GM23248 (cell line): ENCODE results near the gene TCF7L2.

Experiments used
- EZH2 ChIP-seq: fragments of 200-600 bp; sonication (generic); IDR thresholded peaks from 2 replicates; pipeline ENCODE4 v1.6.1; 2018; ENCODE audit warnings: antibody characterized with exemption, mild to moderate bottlenecking; ENCODE audit not compliant: insufficient read depth, poor library complexity, severe bottlenecking
- EZH2phosphoT487 ChIP-seq: fragments of 200-600 bp; sonication (generic); IDR thresholded peaks from 2 replicates; pipeline ENCODE4 v1.6.1; 2018; ENCODE audit warnings: antibody characterized with exemption, moderate library complexity, mild to moderate bottlenecking, low read depth; ENCODE audit not compliant: insufficient read depth

DNA sequence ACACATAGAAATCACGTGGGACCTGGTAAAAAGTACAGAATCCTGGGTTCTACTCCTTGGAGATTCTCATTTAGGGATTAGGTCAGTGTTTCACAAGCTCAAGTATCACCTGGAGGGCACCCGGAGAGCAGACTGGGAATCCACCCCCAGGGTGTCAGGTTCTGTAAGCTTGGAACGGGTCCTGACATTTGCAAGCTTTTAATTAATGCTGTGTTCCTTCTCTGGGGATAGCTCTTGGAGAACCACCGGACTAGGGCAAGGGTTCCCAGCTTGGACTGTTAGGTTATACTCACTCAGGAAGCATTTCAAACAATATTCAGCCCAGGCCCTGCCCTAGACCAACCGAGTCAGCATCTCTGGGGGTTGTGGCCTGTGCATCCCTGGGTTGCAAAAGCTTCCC is 23.0 kb downstream of the TCF7L2 start:
- TF ChIP-seq EZH2 (no peak), EZH2phosphoT487 (no peak)
